Trophoblast cell (in vitro differentiated cells and primary cell): ENCODE data around the gene OR11G2.
"Not testable (repeated sequence)": the region's sequence is repeated elsewhere in the genome, so short reads cannot be mapped to it uniquely, and the experiment has no call there.

ENCODE experiments used
- DNase-seq, 2 donors: peaks; one replicate each; pipeline ENCODE4 v3.0.0-alpha.2; 2016
- H2AFZ ChIP-seq: 2 replicates; pipeline ENCODE4 v1.6.1; 2013; ENCODE audit warnings: low read length, moderate library complexity, mild to moderate bottlenecking; ENCODE audit not compliant: insufficient read depth, poor library complexity
- H2AK5ac ChIP-seq: 2 replicates; pipeline ENCODE4 v1.6.1; 2013; ENCODE audit warnings: mild to moderate bottlenecking, low read length
- H2BK120ac ChIP-seq: 2 replicates; pipeline ENCODE4 v1.6.1; 2013; ENCODE audit warnings: low read length, mild to moderate bottlenecking, moderate library complexity; ENCODE audit not compliant: insufficient read depth, poor library complexity
- H2BK12ac ChIP-seq: 2 replicates; pipeline ENCODE4 v1.6.1; 2013; ENCODE audit warnings: mild to moderate bottlenecking, low read length, moderate library complexity
- H2BK5ac ChIP-seq: 2 replicates; pipeline ENCODE4 v1.6.1; 2013; ENCODE audit warnings: low read length, low read depth, moderate library complexity, mild to moderate bottlenecking; ENCODE audit not compliant: poor library complexity
- H3K14ac ChIP-seq: 2 replicates; pipeline ENCODE4 v1.6.1; 2013; ENCODE audit warnings: mild to moderate bottlenecking, low read length
- H3K18ac ChIP-seq: 2 replicates; pipeline ENCODE4 v1.6.1; 2013; ENCODE audit warnings: mild to moderate bottlenecking, low read length
- H3K23ac ChIP-seq: 2 replicates; pipeline ENCODE4 v1.6.1; 2013; ENCODE audit warnings: low read length
- H3K27ac ChIP-seq: 2 replicates; pipeline ENCODE4 v1.5.1; 2013; ENCODE audit warnings: low read depth, mild to moderate bottlenecking, inconsistent platforms, low read length, moderate library complexity
- H3K27me3 ChIP-seq: 2 replicates; pipeline ENCODE4 v1.6.1; 2013; ENCODE audit warnings: inconsistent platforms, mild to moderate bottlenecking, low read length, moderate library complexity; ENCODE audit not compliant: insufficient read depth
- H3K36me3 ChIP-seq, 2 experiments: 1 replicate in 1 of 2; 2 replicates in 1 of 2; pipeline ENCODE4 v1.6.1; 2013; ENCODE audit warnings: low read length in 2 of 2, mild to moderate bottlenecking in 2 of 2, moderate library complexity in 1 of 2; ENCODE audit not compliant: insufficient read depth in 2 of 2, control insufficient read depth in 1 of 2
- H3K4ac ChIP-seq: 2 replicates; pipeline ENCODE4 v1.6.1; 2013; ENCODE audit warnings: low read depth, mild to moderate bottlenecking, low read length, moderate library complexity
- H3K4me1 ChIP-seq, 2 experiments: 1 replicate in 1 of 2; 2 replicates in 1 of 2; pipeline ENCODE4 v1.6.1; 2013; ENCODE audit warnings: low read length in 2 of 2, mild to moderate bottlenecking in 2 of 2, moderate library complexity in 1 of 2; ENCODE audit not compliant: insufficient read depth in 2 of 2, control insufficient read depth in 1 of 2
- H3K4me2 ChIP-seq: 2 replicates; pipeline ENCODE4 v1.6.1; 2013; ENCODE audit warnings: inconsistent platforms, mild to moderate bottlenecking, low read length, moderate library complexity
- H3K4me3 ChIP-seq: 2 replicates; pipeline ENCODE4 v1.5.1; 2013; ENCODE audit warnings: mild to moderate bottlenecking, low read depth, low read length, inconsistent platforms
- H3K79me1 ChIP-seq: one replicate; pipeline ENCODE4 v1.6.1; 2013; ENCODE audit warnings: low read length
- H3K79me2 ChIP-seq: 2 replicates; pipeline ENCODE4 v1.6.1; 2013; ENCODE audit warnings: low read length, mild to moderate bottlenecking; ENCODE audit not compliant: control insufficient read depth, insufficient read depth, poor library complexity
- H3K9ac ChIP-seq: 2 replicates; pipeline ENCODE4 v1.6.1; 2013; ENCODE audit warnings: mild to moderate bottlenecking, low read length
- H3K9me3 ChIP-seq: 2 replicates; pipeline ENCODE4 v1.6.1; 2013; ENCODE audit warnings: low read depth, mild to moderate bottlenecking, control low read depth, inconsistent platforms, low read length; ENCODE audit not compliant: insufficient read depth
- H4K12ac ChIP-seq: 2 replicates; pipeline ENCODE4 v1.6.1; 2013; ENCODE audit warnings: low read depth, mild to moderate bottlenecking, low read length, moderate library complexity
- H4K8ac ChIP-seq: 2 replicates; pipeline ENCODE4 v1.6.1; 2013; ENCODE audit warnings: low read depth, mild to moderate bottlenecking, low read length, moderate library complexity
- H4K91ac ChIP-seq: one replicate; pipeline ENCODE4 v1.6.1; 2013; ENCODE audit warnings: low read depth, mild to moderate bottlenecking, low read length, moderate library complexity
- WGBS: extraction: QIAGEN DNeasy Blood & Tissue Kit; methylation state at CpG from one replicate; pipeline ENCODE4 v1.1.7; 2013; ENCODE audit warnings: missing lambda C conversion rate; ENCODE audit not compliant: insufficient read length, insufficient coverage; ENCODE audit errors: extremely low coverage; 5-methylcytosine and 5-hydroxymethylcytosine counted together

The OR11G2 gene

GRCh38 chr14:20184181-20184580 lies 6.5 kb upstream of the OR11G2 start:
- Histone ChIP-seq H3K4me2 (no peak overlapping the region), H3K9me3 (peaks cover 10% of the 10 kb centered on the region), H2AK5ac (no peak overlapping the region), H3K27ac (no peak overlapping the region), H4K91ac (no peak overlapping the region), H3K23ac (no peak overlapping the region), H3K79me2 (no peaks in the 10 kb centered on the region), H3K79me1 (no peaks in the 10 kb centered on the region), H3K36me3 (no peaks in the 10 kb centered on the region), H2BK5ac (no peak overlapping the region), H2BK12ac (no peak overlapping the region), H4K12ac (no peak overlapping the region), H3K4ac (no peak overlapping the region), H3K4me1 (no peaks in the 10 kb centered on the region), H3K18ac (no peak overlapping the region), H3K9ac (no peak overlapping the region), H3K27me3 (no peaks in the 10 kb centered on the region), H2AFZ (no peak overlapping the region), H2BK120ac (no peak overlapping the region), H4K8ac (no peak overlapping the region), H3K4me3 (no peak overlapping the region), H3K14ac (no peak overlapping the region)
- DNase-seq = no peak
- no CpG with 5 or more reads among the region's 5 CpGs for WGBS

- H2BK12ac ChIP-seq = no peak overlapping the region
- no peak overlapping the region for H4K91ac ChIP-seq
- no peak for DNase-seq
- H3K23ac ChIP-seq = no peak overlapping the region
- no peak overlapping the region for H2AK5ac ChIP-seq
- H3K4ac ChIP-seq = no peak overlapping the region
- no CpG with 5 or more reads among the region's 3 CpGs for WGBS
- H3K14ac ChIP-seq = no peak overlapping the region
- no peak overlapping the region for H2BK5ac ChIP-seq
- no peak overlapping the region for H3K4me2 ChIP-seq
- H3K9ac ChIP-seq = no peak overlapping the region
- H3K4me1 ChIP-seq = no peaks in the 10 kb centered on the region
- no peaks in the 10 kb centered on the region for H3K79me1 ChIP-seq
- no peak overlapping the region for H3K18ac ChIP-seq
- H3K4me3 ChIP-seq = no peak overlapping the region
- H3K27me3 ChIP-seq = no peaks in the 10 kb centered on the region
- H4K12ac ChIP-seq = no peak overlapping the region
- H4K8ac ChIP-seq = no peak overlapping the region
- no peaks in the 10 kb centered on the region for H3K36me3 ChIP-seq
- H3K9me3 ChIP-seq = peaks cover 13% of the 10 kb centered on the region
- H3K79me2 ChIP-seq = no peaks in the 10 kb centered on the region
- H2BK120ac ChIP-seq = no peak overlapping the region
- no peak overlapping the region for H2AFZ ChIP-seq
- no peak overlapping the region for H3K27ac ChIP-seq
Measured at GRCh38 chr14:20191396-20191795, 700 bp downstream of the OR11G2 start.

- Histone ChIP-seq H3K18ac (no peak overlapping the region), H2BK5ac (no peak overlapping the region), H3K4ac (no peak overlapping the region), H3K79me2 (no peaks in the 10 kb centered on the region), H3K4me1 (no peaks in the 10 kb centered on the region), H2BK12ac (no peak overlapping the region), H2AK5ac (no peak overlapping the region), H3K14ac (no peak overlapping the region), H3K9me3 (peaks cover 19% of the 10 kb centered on the region), H2BK120ac (no peak overlapping the region), H3K4me3 (no peak overlapping the region), H3K23ac (no peak overlapping the region), H3K27me3 (no peaks in the 10 kb centered on the region), H4K12ac (no peak overlapping the region), H3K27ac (no peak overlapping the region), H4K91ac (no peak overlapping the region), H4K8ac (no peak overlapping the region), H3K9ac (no peak overlapping the region), H2AFZ (no peak overlapping the region), H3K79me1 (no peaks in the 10 kb centered on the region), H3K36me3 (no peaks in the 10 kb centered on the region), H3K4me2 (no peak overlapping the region)
- no peak for DNase-seq
Measured at GRCh38 chr14:20194101-20194500, 3.4 kb downstream of the OR11G2 start.

GRCh38 chr14:20195170-20195569 lies 4.5 kb downstream of the OR11G2 start:
- H3K79me2 ChIP-seq, H2AFZ ChIP-seq, H3K4me2 ChIP-seq, H3K36me3 ChIP-seq, H4K12ac ChIP-seq, H4K91ac ChIP-seq, H3K4me3 ChIP-seq, H3K4me1 ChIP-seq, H4K8ac ChIP-seq, H3K9ac ChIP-seq, H2BK5ac ChIP-seq, H2AK5ac ChIP-seq, DNase-seq, H3K27ac ChIP-seq, H3K4ac ChIP-seq, H3K79me1 ChIP-seq, H3K14ac ChIP-seq, H3K23ac ChIP-seq, H2BK120ac ChIP-seq, H3K27me3 ChIP-seq, H2BK12ac ChIP-seq, H3K18ac ChIP-seq: not testable (repeated sequence)
- peaks cover 18% of the 10 kb centered on the region for H3K9me3 ChIP-seq
- WGBS = no CpG with 5 or more reads among the region's 6 CpGs
